HepG2 (cell line): Measurements from ENCODE around the gene HPRT1.

Source experiments
- EZH2 ChIP-seq: conservative IDR thresholded peaks from 2 replicates; pipeline ENCODE4 v1.6.1; 2012; ENCODE audit warnings: mild to moderate bottlenecking, low read depth, low read length, moderate library complexity
- ZMYM2 ChIP-seq: sonication (generic); formaldehyde crosslinking; IDR thresholded peaks from 2 replicates; pipeline ENCODE4 v1.8.0; 2022; ENCODE audit warnings: mild to moderate bottlenecking, missing genetic modification reagents
- ZNF556 ChIP-seq: sonication (generic); formaldehyde crosslinking; IDR thresholded peaks from 2 replicates; pipeline ENCODE4 v1.4.0; 2020; ENCODE audit warnings: mild to moderate bottlenecking, missing genetic modification reagents, borderline replicate concordance

DNA sequence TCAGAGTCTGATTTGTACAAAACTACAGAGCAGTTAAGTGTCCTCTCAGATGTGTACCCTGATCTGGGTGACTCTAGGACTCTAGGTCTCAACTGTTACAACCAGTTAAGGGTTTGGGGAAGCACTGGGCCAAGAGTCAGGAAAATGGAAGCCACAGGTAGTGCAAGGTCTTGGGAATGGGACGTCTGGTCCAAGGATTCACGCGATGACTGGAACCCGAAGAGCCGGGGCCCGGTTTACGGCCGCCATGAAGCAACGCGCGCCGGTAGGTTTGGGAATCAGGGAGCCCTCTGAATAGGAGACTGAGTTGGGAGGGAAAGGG lies 321 bp upstream of the HPRT1 start:
- TF ChIP-seq ZNF556 (CRISPR knock-in tag) (no peak), EZH2 (no peak), ZMYM2 (CRISPR knock-in tag) (no peak)
